NB4 (cell line): ENCODE results near the gene HTR4.

ENCODE experiments used
- CTCF ChIP-seq: IDR thresholded peaks from one replicate; pipeline ENCODE4 v1.5.1; 2012; ENCODE audit warnings: low read depth, low read length
- MAX ChIP-seq: IDR thresholded peaks from 2 replicates; pipeline ENCODE4 v1.6.1; 2011; ENCODE audit warnings: low read depth, low read length
- POLR2A ChIP-seq: IDR thresholded peaks from 2 replicates; pipeline ENCODE4 v1.6.1; 2011; ENCODE audit warnings: mild to moderate bottlenecking; ENCODE audit not compliant: insufficient read length; ENCODE audit errors: extremely low read depth

DNA sequence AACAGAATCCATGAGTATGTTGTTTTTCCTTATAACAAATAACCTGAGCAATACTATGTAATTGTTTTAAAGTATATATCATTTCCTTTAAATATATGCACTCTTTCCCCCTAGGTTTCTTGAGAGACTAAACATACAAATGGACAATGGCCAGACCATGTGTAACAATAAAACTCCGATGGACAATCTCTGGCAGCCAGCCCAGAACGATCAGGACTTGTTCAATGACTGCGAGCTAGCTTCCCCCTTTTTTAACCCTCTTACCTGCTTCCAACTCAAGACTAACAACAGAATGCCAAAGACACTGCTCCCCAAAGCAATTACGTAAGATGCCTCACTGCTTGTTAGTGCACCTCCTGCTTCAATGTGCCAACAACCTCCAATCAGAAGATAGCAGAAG lies 94.9 kb downstream of the HTR4 start:
- no peak for TF ChIP-seq POLR2A
- no peak for TF ChIP-seq CTCF
- no peak for TF ChIP-seq MAX
